HG03354 (cell line): Measurements from ENCODE around the gene TMEM53.

Experiments
- ATAC-seq: cut with Tn5 transposase; IDR thresholded peaks from one replicate; pipeline ENCODE4 v1.9.1; 2021; ENCODE audit warnings: mild to moderate bottlenecking; ENCODE audit not compliant: unreplicated experiment, poor library complexity, severe bottlenecking

The TMEM53 gene

DNA sequence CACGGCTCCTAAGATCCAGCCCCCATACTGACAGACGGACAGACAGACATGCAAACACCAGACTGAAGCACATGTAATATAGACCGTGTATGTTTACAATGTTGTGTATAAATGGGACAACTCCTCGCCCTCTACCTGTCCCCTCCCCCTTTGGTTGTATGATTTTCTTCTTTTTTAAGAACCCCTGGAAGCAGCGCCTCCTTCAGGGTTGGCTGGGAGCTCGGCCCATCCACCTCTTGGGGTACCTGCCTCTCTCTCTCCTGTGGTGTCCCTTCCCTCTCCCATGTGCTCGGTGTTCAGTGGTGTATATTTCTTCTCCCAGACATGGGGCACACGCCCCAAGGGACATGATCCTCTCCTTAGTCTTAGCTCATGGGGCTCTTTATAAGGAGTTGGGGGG lies 23.2 kb downstream of the TMEM53 start:
- no peak for ATAC-seq

DNA sequence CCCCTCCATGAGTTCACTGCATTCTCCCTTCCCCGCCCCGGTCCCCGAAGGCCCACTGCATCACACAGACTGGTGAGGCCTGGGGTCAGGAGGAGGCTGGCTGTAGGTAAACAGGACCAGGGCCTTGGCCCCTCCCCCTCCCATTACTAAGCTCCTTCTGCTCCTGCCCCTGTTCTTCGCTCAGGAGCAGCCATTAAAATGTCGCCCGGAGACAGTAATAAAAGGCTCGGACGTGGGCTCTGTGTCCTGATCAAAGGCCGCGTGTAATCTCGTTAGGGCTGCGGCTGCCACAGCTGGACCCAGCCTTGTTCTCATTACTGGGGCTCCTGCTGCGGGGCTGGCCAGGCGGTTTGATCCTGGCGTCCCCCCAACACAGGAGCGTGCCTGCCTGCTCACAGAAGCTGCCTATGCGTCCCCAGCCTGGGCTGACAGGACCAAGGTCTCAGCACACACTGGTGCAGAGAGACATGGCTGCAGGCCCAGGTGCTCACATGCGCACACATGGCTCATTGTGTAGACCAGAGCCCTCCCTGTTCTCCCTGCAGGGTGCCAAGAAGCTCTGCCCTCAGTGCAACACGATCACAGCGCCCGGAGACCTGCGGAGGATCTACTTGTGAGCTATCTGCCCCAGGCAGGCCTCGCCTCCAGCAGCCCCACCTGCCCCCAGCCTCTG lies 24.0 kb downstream of the TMEM53 start:
- no peak for ATAC-seq

DNA sequence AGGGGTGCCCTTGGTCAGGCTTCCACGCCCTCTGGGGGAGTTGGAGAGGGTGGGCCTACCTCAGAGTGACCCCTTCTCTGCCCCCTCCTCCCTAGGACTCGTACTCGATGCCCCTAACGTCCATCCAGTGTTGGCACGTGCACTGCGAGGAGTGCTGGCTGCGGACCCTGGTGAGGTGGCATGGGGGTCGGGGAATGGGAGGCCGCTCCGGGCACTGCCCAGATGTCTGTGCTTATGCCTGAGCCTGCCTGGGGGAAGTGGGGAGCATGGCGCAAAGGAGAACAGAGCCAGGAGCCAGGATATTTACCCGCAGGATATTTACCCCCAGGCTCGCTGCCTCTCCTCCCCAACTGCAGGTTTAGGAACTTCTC lies 24.5 kb downstream of the TMEM53 start:
- no peak for ATAC-seq

DNA sequence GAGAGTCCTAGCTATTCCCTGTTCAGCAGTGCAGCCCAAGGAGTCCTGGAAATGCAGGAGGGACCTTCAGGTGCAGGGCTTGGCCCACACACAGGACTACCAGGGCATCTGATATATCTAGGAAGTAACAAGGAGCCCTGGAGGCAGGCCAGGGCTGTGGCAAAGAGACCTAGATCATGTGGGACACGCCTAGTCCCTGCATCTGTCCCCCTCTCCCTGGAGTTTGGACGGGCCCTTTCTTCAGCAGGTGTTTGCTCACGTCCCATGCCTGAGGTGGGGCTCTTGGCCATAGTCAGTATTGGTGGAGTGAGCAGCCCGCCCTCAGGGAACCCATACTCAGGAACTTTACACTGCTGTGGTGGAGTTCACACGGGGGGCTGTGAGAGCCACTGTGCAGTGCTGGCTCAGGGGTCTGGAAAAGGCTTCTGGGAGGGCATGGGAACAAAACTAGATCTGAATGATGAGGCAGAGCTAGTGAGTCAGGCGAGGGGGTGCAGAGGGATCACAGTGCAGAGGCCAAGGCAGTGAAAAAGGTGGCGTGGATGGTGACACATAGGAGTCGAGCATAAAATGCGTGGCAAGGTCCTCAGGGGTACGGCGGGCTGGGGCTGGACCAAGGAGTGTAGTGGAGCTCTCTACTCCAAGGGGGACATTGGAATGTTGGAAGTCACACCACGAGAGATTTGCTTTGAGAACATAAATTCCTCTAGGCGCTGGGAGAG lies 25.6 kb downstream of the TMEM53 start:
- ATAC-seq = no peak

DNA sequence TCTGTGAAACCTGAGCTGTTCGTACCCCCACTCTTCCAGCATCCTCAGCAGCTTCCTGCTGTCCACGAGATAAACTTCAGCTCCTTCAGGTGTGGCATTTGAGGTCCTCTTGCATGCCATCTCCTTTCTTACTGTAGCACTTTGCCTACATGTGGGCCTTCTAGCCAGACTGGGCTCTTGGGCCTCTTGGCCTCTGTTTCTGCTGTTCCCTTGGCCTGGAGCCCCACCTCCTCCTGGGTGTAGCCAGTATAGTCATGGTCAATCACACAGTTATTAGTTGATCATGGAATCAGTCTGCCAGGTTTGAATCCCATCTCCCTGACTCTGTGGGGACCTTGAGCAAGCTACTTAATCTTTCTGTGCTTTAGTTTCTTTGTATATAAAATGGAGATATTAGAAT lies 26.4 kb downstream of the TMEM53 start:
- ATAC-seq = no peak

DNA sequence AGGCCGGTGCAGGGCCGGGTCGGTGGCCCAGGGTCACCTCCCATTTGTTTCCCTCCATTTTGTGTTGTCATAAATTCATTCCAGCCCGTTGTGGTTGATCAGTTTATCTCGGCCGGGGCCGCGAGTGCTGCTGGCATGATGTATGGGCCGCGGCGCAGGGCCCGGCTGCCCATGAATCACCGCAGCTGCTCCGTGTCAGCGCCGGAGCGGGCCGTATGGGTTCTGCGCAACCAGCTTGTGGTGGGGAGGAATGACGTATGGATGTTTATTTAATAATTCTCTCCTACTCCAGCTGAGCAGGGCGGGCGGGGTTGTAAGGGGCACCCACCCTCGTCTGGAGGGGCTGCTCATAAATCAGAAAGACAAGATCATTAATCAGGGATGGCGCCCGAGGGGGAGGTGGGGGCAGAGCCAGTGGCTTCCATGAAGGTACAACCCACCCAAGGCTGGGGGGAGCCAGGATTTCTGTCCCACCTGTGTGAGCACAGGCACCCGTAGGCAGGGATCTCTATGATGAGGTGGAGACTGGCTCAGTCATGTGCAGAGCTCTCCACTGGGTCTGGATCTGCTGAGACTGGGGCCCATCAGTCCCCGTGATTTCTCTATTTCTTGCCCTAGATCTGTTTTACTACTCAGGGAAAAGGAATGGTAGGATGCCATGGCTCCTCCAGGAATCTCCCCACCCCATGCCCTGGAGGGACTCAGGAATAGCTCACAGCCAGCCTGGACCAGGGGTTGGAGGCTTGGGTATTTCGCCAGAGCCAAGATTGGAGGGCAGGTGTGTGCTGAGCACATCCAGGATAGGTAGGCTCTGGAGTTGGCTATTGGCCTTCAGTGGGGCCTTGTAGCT lies 27.8 kb downstream of the TMEM53 start:
- ATAC-seq = no peak

DNA sequence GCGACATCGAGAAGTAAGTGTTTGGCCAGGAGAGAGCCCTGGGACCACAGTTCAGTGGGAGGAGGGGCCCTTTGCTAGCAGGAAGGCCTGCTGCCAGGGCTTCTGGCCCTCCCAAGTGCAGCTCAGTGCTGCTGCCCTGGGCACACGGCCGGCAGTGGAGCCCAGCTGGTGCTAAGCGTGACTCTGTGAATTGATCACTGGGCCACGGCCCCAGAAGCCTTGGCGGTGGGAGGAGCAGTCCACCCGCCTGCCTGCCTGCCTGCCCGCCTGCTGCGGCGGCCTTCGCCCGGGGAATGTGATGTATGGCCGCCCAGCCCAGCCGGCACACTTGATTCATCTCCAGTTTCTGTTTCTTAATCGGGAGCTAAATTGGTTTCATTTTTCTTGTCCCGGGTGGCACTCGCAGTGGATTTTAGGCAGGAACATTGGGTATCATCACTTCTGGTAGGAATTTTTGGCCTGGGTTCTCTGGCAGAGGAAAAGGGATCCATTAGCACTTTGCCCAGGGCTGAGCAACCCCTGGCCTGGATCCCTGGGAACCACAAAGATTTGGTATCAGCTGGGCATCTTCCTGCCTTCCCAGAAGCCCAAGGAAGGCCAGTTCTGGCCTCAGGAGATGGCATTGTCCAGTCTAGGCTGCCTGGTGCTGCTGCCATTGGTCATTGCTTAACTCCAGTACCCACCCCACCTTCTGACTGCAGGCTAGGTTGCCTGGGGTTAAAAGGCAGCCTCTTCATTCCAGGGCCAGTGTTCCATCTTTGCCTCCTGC lies 28.6 kb downstream of the TMEM53 start:
- ATAC-seq = no peak

DNA sequence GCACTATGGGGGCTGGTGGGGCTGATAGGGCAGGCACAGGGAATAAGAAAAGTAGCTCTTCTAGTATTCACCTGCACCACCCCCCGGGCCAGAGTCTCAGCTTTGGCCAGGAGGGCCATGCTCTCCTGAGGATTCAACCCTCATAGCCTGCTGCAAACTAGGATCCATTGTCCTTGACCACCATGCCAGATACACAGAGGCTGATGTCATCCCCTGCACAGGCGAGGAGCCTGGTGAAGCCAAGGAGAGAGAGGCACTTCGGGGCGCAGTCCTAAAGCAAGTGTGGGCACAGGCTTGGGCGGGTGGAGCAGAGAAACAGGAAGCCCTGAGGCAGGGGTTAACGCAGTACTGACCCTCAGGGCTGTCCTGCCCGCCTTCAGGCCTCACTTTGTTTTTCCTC lies 29.5 kb downstream of the TMEM53 start:
- ATAC-seq = no peak

DNA sequence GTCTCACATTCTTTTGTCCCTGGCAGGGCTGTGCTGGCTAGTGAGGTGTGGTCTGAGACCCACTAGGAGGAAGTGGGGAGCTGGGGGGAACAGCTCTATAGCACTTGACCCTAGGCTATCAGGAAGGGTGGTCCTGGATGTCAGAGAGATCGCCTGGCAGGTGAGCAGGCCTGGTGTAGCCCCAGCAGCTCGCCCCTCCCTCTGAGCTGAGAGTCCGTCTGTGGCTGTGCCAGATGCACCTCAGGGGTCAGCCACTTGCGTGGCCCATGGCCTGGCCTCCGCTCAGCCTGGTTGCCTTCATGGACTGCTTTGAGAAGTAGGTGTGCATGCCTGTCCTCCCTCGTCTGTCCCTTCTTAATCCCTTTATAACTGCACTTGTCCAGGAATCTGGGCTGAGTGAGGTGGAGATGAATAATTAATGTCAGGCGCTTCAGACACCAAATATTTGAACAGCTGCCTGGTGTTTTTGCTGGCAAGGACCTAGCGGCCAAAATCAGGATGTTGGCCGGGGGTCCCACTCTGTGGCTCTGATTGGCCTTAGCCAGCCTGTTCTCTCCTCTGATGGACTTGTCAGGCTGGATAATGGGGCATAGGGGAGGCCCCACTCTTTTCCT lies 30.5 kb downstream of the TMEM53 start:
- no peak for ATAC-seq

DNA sequence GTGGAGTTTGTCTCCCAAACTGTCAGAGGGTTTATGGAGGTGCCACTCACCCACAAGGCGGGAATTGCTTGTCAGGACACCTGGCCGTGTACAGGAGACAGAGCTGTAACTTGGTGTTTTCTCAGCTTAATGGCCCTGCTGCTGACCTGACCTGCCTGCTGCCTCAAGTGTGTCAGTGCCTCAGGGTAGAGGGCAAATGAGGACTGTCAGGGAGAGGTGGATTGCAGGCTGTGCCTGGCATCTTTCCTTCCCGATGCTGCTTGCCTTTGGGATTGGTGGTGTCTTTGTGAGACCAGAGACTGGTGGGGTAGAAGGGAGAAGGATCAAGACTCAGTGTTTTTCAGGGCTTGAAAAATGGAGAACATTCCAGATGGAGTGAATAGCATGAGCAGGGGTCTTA lies 31.4 kb downstream of the TMEM53 start:
- no peak for ATAC-seq

DNA sequence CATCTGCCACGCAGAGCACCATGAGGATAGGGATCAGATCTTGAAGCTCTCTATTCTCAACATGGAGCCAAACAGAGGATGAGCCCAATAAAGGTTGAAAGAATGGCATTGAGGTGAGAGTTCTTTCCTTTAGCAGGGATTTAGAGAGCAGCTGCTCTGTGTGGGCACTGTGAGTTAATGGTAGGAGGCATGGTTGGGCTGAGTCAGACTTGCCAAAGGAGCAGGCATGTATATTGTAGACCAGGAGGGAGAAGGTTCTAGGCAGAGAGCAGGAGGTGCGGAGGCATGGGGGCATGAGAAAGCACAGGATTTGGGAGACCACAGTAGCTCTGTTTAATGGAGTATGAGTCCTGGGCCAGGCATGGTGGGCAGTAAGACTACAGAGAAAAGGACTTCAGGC lies 32.0 kb downstream of the TMEM53 start:
- no peak for ATAC-seq

DNA sequence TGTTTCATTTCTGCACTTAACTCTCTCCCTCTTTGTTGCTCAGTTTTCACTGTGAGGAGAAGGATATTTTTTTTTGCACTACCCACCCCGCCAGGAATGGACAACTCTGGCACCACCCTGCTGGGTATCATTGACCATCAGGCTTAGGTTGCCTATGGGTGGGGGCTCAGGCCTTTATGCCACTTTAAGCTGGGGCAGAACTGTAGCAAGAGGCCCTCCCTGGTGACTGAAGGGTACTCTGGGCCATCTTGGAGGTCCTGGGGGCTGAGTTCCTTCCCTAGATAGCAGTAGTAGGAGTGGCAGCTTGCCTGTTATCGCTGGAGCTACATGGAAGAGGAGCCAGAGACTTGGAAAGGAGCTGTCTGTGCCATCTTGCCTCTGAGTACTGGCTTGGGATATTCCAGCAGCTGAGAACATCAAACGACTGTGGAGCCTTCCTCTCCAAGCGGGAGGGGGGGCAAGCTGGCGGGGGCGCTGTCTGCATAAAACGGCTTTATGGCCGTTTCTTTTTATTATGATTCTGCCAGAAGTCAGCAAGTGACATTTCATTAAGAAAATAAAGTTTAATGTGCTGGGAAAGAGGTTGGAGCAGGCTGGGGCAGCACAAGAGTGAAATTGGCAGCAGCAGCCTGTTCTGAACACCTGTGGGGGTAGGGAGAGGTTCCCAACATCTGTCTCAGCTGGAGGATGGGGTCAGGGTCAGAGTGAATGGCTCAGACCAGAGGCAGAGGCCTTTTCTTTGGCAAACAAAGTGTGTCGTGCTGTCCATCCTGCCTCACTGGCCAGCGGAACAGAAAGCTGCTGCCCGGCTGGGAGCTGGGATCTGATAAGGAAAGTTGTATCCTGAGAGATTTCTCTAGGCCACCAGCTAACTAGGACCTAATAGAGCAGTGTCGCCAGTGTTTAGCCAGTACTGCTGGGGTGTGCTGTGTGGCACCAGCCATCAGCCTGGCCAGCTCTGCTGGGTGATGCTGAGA lies 32.9 kb downstream of the TMEM53 start:
- ATAC-seq = no peak

DNA sequence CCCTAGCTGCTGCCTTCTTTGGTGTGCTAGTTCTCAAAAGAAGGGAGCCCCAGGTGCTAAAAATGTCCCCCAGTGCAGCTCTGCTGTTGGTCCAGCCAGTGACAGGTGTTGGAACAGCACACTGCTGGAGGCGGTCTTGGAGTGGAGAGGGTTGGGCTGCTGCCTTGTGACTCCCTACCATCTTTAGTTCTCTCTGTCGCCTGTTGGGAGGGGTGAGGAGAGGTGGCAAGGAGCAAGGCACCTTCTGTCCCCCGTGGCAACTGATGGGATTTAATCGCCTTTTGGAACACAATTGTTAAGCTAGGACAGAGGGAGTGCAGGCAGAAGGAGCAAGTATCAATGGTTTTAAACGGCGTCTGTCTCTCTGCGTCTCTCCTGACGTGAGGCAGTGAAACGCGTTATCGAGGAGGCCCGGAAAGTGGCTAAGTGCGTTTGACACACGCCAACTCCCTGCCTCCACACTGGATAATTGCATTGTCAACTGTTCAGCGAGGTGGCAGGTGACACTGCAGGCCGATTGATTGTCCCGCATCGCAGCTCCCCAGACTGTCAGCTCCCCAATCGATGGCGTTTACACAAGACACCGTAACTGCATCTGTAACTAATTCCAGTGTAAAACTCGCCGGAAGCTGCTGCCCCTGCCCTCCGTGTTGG lies 34.0 kb downstream of the TMEM53 start:
- ATAC-seq = no peak

DNA sequence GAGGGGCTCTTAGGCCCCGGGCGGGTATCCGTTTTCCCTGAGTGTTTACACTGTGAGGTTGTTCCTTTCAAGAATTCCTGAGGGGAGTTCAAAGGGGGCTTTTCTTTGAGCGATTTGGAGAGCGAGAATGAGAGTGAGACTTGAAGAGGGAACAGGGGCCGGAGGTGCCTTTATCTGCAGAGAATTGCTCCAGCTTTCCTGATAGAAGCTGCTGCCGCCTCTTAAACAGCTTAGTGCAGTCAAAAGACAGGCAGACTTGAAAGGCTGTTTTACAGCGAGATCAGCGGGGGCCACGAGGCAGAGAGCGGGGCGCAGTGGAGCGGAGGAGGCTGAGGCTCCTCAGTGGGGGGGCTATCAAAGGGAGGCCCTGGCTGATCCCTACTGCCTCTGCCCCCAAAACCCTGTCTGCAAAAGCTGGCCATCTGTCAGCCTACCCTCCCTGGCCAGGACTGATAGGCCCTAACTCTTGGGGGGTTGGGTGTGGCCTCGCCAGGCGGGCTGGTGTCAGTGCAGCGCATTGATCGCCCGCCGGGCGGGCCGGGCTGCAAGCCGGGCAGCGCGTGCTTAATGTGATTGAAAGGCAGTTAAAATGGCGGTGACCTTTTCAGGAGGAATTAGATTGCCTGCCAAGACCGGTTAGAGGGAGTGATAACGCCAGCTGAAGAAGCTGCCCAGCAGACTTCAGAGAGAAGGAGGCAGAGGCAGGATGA lies 36.4 kb downstream of the TMEM53 start:
- ATAC-seq = no peak

DNA sequence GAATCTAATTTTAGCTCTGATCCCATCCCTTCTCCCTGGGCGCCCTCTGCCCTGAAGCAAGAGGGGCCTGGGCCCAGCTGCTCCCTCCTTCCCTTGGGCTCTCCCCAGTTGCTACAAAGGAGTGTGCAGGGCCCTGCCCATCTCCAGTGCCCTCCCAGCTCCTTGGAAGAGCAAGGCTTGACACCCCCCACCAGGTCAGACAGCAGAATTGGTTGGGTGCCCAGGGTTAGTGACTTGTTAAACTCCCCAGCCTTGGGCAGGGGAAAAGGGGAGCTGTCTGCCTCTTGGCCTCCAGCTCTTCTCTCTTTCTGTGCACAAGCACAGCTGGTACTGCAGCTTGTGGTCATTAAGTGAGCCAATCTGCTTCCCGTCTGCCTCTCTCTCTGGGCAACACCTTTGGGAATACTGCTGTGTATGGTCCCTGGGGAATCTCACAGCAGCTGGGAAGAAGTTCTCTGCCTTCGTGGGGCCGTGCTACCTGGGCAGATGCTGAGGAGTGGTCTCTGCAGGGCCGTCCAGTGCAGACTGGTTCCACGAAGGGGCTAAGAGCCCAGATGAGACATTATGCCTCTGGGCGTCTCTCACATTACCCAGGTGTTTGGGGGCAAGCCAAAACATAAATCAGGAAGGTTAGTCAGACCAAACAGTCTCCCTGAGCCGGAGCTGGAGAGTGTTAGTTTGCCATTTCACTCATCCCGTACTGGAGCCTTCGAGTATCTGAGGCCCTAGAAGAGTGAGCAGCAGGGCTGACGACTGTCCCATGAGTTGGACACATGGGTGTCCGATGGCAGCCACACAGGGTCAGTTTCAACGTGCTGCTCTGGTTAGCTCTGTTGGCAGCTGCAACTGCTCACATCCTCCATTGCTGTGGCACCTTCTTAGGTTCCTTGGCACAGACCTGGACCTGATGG lies 37.3 kb downstream of the TMEM53 start:
- no peak for ATAC-seq

DNA sequence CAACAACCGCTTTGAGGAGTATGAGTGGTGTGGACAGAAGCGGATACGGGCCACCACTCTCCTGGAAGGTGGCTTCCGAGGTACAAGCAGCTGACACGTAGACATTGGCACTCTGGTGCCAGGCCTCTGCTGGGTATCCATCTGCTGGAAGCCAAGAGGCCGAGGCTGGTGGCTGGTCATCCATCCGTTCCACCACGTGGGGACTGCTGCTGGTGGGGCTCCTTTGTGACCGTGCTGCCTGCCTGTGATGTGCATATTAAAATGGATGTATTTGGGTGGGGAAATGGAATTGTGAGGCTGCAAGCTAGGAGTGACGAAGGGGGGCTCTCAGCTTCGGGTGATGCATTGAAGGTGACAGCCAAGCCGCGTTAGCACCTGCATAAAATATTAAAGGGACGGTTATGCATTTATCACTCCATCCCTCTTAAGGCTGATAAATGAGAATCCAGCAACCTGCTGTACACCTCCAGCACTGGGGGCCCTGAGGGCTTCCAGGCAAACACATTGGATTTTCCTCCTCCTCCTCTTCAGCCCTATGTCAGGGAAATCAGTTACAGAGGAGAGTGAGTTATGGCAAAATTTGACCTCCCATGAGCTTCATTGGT lies 38.1 kb downstream of the TMEM53 start:
- no peak for ATAC-seq
